NCI-H187 (cell line): ENCODE measurements around the gene MAG.

ENCODE experiments used
- DNase-seq, 2 experiments: peaks; one replicate each; lab custom pipeline; 2025; lab: John Stamatoyannopoulos, UW

The MAG gene

DNA sequence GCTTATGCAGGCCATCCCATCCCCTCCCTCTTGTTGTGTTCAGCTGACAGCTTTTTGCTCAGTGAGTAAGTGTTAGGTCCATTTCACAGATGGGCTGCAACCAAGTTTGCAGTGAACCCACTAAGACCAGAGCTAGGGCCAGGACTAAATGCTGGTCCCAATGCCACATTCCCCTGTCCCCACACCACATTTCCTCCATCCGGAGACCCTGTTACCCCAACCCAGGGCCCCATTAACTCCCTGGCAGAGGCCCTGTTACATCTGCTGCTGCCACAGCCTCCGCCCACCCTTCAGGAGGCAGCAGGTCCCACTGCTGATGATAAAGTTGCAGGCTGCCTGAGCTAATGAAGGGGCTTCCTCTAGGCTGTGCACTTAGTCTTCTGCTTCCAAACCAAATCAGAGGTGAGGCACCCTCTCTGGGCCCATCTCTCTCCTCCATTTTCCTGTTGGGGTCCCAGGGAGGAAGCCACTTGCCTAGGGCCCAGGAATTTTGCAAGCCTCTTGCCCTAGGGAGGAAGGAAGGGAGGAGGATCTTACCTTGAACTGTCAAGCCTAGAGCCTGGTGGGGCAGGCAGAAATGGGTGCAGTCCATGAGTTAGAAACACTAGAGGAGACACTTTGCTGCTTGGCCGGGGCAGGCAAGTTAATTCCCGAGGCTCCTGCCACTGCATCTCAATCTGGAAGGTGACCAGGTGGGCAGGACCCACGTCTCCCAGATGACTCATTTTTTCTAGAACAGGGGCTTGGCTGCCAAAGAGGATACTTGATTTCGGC is 26.6 kb upstream of the MAG start:
- no peak for DNase-seq

DNA sequence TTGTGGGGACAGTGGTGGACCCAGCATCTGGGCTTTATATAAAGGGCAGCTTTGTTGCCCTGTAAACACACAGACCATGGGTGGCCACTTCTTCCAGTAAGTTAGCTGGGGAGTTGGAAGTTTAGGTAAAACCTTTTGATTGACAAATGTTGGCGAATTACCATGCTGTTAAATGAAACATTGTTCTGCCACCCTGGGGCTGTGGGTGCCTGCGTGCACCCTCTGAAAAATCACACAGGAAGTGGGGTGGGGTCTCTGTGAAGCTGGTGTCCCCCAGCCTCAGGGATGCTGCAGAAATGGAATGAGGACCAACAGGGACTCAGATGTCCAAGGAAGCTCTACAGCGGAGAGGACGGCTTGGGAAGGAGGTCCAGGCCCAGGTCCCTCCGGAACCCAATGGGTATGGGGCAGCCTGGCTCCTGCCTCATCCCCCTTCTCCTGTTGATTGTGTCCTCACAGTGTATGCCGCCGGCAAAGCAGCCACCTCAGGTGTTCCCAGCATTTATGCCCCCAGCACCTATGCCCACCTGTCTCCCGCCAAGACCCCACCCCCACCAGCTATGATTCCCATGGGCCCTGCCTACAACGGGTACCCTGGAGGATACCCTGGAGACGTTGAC is 26.0 kb upstream of the MAG start:
- no peak for DNase-seq

DNA sequence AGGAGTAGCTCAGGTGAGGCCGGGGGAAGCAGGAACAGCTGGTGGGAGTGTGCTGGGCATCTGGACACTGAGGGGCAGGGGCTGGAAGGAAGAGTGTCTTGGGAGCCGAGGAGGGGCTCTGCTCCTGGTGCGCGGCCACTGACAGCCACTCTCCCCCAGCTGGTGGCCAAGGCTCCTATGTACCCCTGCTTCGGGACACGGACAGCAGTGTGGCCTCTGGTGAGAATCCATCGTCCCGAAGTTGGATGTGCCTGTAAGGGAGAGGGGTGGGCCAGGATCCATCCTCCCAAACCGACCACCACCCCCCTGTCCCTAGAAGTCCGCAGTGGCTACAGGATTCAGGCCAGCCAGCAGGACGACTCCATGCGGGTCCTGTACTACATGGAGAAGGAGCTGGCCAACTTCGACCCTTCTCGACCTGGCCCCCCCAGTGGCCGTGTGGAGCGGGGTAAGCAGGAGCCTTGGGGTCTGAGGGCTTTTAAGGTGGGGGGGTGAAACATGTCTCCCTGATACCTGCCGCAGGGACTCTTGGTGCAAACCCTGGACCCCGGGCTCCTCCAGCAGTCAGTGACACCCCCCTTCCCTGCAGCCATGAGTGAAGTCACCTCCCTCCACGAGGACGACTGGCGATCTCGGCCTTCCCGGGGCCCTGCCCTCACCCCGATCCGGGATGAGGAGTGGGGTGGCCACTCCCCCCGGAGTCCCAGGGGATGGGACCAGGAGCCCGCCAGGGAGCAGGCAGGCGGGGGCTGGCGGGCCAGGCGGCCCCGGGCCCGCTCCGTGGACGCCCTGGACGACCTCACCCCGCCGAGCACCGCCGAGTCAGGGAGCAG is 25.2 kb upstream of the MAG start:
- DNase-seq = no peak

DNA sequence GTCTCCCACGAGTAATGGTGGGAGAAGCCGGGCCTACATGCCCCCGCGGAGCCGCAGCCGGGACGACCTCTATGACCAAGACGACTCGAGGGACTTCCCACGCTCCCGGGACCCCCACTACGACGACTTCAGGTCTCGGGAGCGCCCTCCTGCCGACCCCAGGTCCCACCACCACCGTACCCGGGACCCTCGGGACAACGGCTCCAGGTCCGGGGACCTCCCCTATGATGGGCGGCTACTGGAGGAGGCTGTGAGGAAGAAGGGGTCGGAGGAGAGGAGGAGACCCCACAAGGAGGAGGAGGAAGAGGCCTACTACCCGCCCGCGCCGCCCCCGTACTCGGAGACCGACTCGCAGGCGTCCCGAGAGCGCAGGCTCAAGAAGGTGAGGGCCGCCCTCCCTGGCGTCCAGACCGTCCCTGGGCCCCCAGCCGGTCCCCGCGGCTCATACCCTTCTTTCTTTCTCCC is 24.6 kb upstream of the MAG start:
- DNase-seq = no peak

DNA sequence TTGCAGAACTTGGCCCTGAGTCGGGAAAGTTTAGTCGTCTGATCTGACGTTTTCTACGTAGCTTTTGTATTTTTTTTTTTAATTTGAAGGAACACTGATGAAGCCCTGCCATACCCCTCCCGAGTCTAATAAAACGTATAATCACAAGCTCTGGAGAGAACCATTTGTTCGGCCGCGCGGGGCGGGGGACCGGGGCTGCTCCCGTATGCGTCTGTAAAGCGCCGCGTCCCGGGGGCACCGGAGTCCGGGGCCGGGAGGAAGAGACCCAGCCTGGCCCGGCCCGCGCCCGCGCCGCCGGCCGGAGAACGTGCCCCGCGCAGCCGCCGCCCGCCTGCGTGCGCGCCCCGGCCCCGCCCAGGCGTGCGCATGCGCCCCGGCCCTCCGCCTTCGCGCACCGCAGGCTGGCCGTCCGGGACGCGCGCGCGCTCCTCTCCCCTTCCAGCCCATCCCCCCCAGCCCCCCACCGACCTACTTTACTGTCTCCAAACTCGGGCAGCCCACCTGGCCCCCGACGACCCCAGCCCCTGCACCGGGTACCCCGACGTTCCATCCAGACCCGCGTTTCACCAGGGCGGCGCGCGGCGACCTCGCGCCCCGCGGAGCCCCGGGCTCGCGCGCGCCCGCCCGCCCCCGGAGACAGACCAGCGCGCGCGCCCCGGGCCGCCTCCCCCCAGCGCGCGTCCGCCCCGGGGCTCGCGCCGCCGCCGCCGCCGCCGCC is 24.0 kb upstream of the MAG start:
- peak; percentile 42 to 61 for DNase-seq

DNA sequence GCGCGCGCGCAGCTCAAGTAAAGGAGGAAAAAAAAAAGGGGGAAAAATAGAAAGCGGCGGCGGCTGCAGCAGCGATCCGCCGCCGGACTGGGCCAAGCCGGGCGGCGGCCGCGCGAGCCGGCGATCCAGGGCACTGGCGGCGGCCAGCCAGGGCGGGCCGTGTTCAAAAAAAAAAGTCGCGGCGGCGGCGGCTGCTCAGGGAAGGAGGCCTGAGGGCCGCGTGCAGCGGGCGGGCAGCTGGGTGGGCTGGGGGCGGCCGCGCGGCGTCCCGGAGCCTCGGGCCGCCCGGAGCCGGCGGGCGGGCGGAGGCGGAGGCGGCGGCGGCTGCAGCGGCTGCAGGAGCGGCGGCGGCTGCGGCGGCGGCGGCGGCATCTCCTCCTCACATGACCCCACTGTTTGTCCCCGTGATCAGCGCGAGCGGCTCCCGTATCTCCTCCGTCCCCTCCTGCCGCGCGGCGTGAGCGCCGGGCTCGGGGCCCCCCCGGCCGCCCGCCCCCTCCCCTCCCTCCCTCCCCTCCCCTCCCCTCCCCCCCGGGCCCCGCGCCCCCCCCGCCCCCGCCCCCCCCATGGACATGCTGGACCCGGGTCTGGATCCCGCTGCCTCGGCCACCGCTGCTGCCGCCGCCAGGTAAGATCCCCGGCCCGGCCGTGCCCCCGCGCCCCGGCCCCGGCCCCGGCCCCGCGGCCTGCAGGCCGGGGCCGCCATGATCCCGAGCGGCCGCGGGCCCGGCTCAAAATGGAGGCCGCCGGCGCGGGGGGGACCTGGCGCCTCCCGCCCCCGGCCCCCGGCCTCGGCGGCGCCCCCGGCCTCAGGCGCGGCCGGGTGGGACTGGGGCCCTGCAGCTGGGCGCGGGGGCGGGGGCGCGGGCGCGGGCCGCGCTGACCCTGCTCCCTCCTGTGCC is 23.2 kb upstream of the MAG start, which contains the start of gene USF2:
Gene USF2 (plus strand): TSS at position 427 of the 902 bp plus-strand sequence. CDS start 140 bp downstream, at position 567.
- peak in 1 of 2 experiments; percentile 76 for DNase-seq

DNA sequence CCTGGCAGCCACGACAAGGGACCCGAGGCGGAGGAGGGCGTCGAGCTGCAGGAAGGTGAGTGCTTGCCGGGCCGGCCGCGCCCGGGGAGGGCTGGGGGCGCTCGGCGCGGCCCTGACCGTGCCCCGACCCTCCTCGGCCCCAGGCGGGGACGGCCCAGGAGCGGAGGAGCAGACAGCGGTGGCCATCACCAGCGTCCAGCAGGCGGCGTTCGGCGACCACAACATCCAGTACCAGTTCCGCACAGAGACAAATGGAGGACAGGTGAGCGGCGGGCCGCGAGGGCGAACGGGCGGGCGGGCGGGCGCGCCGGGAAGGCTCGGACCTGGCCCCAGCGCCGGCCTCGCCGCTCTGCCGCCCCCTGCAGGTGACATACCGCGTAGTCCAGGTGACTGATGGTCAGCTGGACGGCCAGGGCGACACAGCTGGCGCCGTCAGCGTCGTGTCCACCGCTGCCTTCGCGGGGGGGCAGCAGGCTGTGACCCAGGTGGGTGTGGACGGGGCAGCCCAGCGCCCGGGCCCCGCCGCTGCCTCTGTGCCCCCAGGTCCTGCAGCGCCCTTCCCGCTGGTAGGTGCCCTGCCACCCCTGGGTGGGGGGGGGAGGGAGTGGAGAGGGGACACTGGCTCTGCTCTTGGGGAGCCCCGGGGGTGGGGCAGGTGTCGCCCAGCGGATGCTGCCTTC is 22.4 kb upstream of the MAG start:
- peak; percentile 44 to 67 for DNase-seq

DNA sequence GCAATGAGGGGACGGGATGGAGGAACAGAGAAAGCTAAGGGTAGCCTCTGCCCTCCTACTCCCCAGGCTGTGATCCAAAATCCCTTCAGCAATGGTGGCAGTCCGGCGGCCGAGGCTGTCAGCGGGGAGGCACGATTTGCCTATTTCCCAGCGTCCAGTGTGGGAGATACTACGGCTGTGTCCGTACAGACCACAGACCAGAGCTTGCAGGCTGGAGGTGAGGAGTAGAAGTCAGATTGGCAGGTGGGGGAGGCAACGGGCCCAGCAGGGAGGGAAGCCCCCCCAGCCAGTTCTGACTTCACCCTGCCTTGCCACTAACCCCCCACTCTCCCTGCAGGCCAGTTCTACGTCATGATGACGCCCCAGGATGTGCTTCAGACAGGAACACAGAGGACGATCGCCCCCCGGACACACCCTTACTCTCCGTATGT is 21.6 kb upstream of the MAG start:
- no peak for DNase-seq

DNA sequence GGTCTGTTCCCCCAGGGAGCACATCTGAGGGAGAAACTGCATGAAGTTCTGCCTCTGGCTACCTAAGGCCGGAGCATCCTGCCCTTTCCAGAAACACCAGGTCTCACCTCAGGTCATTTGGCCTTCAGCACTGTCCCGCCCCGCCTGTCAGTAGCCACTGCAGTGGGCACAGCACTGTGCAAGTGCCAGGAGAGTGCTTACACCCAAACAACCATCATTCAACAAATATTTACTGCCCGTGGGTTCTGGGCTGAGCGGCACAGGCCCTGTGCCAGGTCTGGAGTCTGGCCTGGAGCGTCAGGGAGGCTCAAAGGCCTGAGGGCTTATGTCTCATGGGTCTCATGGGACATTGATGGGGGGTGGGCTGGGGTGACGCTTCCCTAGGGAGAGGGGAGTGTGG is 20.4 kb upstream of the MAG start:
- DNase-seq = no peak

DNA sequence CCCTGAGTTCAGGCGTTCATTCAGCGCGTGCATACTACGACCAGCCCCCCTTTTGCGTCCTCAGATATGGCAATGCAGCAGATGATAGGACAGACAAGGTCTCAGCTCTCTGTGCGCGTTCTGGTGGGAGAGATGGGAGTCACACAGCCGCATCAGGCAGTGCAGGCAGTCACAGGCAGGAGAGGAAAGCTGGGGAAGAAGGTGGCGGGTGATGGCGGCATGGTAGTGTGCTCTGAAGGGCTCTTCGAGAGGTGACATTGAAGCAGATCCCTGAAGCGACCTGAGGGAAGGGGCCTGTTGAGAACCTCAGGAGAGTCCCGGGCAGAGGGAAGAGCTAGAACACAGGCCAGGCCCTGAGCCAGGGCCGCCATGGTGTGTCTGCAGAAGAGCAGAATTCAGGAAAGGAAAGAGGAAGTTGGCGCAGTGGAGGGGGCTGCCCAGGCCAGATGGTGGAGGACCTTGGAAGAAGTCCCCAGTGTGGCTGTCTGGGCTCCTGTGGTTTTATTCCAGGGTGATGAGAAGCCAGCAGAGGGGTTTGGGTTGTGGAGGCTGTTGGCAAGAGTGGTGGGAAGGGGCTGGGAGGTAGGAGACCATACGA is 19.7 kb upstream of the MAG start:
- no peak for DNase-seq

DNA sequence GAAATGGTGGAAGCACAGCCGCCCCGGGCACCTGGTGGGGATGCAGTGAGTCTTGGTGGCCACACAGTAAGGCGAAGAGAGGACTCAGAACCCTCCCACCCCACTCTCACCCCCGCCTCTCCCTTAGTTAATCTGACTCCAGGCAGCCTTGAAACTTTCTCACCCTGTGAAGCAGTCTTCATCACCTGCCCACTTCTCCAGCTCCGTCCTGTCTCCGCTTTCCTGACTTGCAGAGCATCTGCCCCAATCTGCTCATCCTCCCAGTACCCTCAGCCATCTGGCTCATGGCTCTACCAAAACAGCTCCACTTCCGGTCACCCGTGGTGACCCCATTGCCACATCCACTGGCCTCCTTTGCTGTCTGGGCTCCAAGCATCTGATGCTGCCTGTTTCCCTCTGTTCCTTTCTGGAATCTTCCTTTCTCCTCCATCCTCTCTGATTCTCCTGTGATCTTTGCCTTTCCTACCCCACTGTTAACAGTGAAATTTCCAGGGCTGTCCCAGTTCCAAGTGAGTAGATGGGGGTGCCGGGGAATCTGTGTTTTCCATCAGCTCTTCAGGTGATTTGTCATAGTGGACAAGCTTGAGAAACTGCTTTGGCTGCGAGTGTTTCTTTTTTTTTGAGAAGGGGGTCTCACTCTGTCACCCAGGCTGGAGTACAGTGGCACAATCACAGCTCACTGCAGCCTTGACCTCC is 18.9 kb upstream of the MAG start:
- DNase-seq = no peak

DNA sequence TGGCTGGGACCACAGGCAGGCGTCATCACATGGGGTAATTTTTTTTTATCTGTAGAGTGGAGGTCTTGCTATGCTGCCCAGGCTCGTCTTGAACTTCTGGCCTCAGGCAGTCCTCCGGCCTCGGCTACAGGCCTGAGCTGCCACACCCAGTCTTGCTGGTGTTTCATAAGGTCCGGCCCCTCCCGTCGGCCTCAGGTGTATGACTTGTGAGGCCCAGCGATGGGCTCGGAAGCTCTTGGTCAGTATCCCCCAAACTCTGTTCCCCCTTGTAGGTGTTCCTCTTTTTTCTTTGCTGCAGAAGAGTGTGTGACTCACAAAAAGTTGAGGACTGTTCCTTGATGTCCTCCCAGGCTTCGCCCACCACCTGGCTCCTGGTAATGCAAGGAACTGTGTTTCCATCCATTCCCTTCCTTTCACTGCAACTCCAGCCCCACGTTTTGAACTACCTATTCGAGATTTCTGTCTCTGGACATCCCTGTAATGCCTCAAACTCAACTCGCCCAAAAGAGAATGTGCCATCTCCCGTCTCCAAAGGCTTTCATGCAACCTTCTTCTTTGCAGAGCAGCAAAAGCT is 18.2 kb upstream of the MAG start:
- no peak for DNase-seq

DNA sequence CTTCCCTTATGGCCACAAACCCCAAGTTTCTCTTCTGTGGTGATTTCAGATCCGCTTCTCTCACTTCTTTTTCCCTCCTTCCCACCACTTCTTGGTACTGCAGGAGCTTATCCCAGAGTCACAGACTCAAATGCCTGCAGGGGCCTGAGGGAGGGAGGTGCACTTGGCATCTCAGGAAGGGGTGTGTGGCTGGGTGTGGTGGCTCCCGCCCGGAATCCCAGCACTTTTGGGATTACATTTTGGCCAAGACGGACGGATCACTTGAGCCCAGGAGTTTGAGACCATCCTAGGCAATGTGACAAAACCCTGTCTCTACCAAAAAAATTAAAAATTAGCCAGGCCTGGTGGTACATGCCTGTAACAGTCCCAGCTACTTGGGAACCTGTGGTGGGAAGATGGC is 17.6 kb upstream of the MAG start:
- no peak for DNase-seq

DNA sequence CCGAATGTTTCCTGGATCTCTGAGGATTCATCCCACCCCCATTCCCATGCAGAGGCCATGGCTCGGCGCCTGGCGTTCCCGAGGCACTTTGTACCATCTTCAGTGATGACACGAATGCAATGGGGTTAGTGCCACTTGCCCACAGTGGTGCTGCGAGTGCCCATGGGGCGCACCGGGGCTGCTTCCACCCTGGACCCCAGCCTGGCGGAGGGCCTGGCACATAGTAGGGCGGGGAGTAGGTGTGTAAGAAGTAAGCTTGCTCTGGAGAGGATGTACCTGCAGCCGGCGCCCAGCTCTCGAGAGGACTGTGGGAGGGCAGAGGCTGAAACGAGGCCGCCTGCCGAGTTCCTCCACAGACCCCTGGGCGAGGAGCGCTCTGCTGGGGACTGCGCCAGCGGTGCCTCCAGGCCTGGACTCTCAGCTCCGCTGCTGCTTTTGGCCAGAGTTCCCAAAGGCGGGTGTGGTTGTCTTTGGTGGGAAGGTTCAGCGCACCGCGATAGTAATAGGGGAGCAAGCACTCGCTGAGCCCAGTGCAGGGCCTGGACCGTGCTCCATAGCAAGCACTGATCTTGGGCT is 15.2 kb upstream of the MAG start:
- no peak for DNase-seq

DNA sequence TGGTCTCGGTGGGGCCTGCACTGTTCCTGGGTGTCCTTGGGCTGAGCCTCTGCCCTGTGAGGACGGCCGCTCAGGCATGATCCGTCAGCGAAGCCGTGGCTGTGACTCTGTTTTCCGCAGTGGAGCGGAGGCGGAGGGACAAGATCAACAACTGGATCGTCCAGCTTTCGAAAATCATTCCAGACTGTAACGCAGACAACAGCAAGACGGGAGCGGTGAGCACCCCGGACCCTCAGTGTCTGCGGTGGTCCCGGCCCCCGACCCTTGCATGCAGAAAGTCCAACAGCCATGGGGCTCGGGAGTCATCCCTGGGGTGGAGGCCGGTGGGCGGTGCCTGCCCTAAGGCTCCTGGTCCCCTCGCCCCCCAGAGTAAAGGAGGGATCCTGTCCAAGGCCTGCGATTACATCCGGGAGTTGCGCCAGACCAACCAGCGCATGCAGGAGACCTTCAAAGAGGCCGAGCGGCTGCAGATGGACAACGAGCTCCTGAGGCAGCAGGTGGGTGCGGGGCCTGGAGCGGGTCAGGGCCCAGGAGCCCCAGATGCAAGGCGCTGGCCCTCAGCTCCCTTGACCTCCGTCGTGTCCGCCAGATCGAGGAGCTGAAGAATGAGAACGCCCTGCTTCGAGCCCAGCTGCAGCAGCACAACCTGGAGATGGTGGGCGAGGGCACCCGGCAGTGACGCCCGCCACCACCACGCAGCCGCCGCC is 13.2 kb upstream of the MAG start:
- no peak for DNase-seq

DNA sequence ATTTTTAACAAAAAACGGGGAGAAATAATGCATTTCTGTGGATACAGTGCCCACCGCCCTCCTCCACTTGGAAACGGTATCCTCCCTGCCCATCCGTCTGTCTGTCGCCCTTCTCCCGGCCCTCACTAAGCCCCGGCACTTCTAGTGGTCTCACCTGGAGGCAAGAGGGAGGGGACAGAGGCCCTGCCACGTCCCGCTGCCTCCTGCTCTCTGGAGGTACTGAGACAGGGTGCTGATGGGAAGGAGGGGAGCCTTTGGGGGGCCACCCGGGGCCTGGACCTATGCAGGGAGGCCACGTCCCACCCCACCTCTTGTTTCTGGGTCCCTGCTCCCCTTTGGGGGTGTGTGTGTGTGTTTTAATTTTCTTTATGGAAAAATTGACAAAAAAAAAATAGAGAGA is 12.6 kb upstream of the MAG start:
- no peak for DNase-seq

DNA sequence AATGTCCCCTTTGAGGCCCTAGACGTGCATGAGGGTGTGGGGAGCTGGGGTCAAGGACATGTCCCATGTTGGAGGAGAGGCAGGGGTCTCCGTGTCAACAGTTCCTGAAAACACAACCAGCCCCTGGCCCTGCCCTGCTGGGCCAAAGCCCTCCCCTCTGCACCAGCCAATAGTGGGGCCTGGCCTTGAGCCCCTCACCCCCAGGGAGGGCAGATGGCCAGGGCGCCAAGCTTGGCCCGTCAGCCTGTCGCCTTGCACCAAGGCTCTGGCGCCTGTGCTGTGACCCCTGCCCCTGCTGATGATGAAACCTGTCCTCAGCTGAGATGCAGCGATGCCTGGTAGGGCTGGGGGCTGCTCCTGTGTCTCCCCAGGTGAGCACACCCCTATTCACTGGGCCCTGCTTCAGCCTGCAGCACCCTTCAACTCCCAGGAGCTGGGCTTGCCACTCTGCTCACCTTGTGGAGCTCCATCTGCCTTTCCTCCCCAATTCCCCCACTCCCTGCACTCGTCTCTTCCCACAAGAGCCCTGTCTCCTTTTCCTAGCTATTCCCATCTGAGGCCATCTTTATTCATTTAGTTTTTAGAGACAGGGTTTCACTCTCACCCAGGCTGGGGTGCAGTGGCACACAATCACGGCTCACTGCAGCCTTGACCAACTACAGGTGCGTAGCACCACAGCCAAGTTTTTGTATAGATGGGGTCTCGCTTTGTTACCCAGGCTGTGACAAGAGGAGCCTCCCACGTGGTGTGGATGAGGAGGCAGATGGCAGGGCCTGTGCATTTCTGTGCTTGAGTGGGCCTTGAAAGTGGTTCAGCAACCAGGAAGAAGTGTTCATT is 11.8 kb upstream of the MAG start:
- DNase-seq = no peak
